ENCODE measurements around the gene LLPH. TPM values are rescaled to one million over a fixed set of nuclear protein-coding genes. Genes with fewer than 3 reads are reported as not detected.

Gene LLPH
- total RNA-seq, 2 donors from 2014 or later = 20.8 to 24.7 TPM

- intact Hi-C loops (cut with DNase I) = no loop called here
- no peak for DNase-seq (ENCODE audit: low spot score)
Measured at GRCh38 chr12:66144791-66145754, 14.5 kb upstream of the LLPH start.

GRCh38 chr12:66143868-66144267, 13.3 kb upstream of the LLPH start:
- intact Hi-C loops (cut with DNase I) = no loop called here
- DNase-seq (ENCODE audit: low spot score) = no peak

GRCh38 chr12:66142826-66143225, 12.3 kb upstream of the LLPH start:
- intact Hi-C loops (cut with DNase I) = no loop called here

GRCh38 chr12:66141299-66141698, 10.7 kb upstream of the LLPH start:
- no peak for DNase-seq (ENCODE audit: low spot score)
- intact Hi-C loops (cut with DNase I) = no loop called here

More at GRCh38 chr12:66142826-66143225, 12.3 kb upstream of the LLPH start:
- DNase-seq (ENCODE audit: low spot score) = no peak

GRCh38 chr12:66140731-66141130, 10.2 kb upstream of the LLPH start:
- DNase-seq (ENCODE audit: low spot score) = no peak
- intact Hi-C loops (cut with DNase I) = no loop called here

- DNase-seq (ENCODE audit: low spot score) = no peak
- intact Hi-C loops (cut with DNase I) = no loop called here
Measured at GRCh38 chr12:66139328-66139727, 8.8 kb upstream of the LLPH start.

GRCh38 chr12:66137937-66138336, 7.4 kb upstream of the LLPH start:
- no peak for DNase-seq (ENCODE audit: low spot score)
- intact Hi-C loops (cut with DNase I) = no loop called here

- DNase-seq (ENCODE audit: low spot score) = no peak
- intact Hi-C loops (cut with DNase I) = no loop called here
Measured at GRCh38 chr12:66132408-66132807, 1.9 kb upstream of the LLPH start.

- intact Hi-C loops (cut with DNase I) = no loop called here
Measured at GRCh38 chr12:66131067-66131688, 628 bp upstream of the LLPH start.

GRCh38 chr12:66129934-66130266, 650 bp downstream of the LLPH start:
- intact Hi-C loops (cut with DNase I) = no loop called here
- no peak for DNase-seq (ENCODE audit: low spot score)

More at GRCh38 chr12:66131067-66131688, 628 bp upstream of the LLPH start:
- DNase-seq (ENCODE audit: low spot score) = no peak

- no peak for DNase-seq (ENCODE audit: low spot score)
- intact Hi-C loops (cut with DNase I) = no loop called here
Measured at GRCh38 chr12:66127650-66128049, 2.9 kb downstream of the LLPH start.

GRCh38 chr12:66120477-66120876, 10.1 kb downstream of the LLPH start:
- DNase-seq (ENCODE audit: low spot score) = no peak
- intact Hi-C loops (cut with DNase I) = no loop called here

GRCh38 chr12:66119870-66120241, 10.7 kb downstream of the LLPH start:
- DNase-seq (ENCODE audit: low spot score) = no peak
- intact Hi-C loops (cut with DNase I) = no loop called here

GRCh38 chr12:66119229-66119869, 11.2 kb downstream of the LLPH start:
- intact Hi-C loops (cut with DNase I) = no loop called here
- no peak for DNase-seq (ENCODE audit: low spot score)

GRCh38 chr12:66118240-66118891, 12.2 kb downstream of the LLPH start:
- intact Hi-C loops (cut with DNase I) = no loop called here
- DNase-seq (ENCODE audit: low spot score) = no peak

GRCh38 chr12:66117242-66117641, 13.3 kb downstream of the LLPH start:
- DNase-seq (ENCODE audit: low spot score) = no peak
- intact Hi-C loops (cut with DNase I) = no loop called here

GRCh38 chr12:66115071-66115600, 15.4 kb downstream of the LLPH start:
- intact Hi-C loops (cut with DNase I) = no loop called here
- DNase-seq (ENCODE audit: low spot score) = no peak

- DNase-seq (ENCODE audit: low spot score) = no peak
- intact Hi-C loops (cut with DNase I) = no loop called here
Measured at GRCh38 chr12:66113471-66113870, 17.1 kb downstream of the LLPH start.

- DNase-seq (ENCODE audit: low spot score) = no peak
- intact Hi-C loops (cut with DNase I) = no loop called here
Measured at GRCh38 chr12:66111605-66112004, 18.9 kb downstream of the LLPH start.

GRCh38 chr12:66109056-66109455, 21.5 kb downstream of the LLPH start:
- intact Hi-C loops (cut with DNase I) = no loop called here
- no peak for DNase-seq (ENCODE audit: low spot score)

All from posterior vena cava (tissue), 2 donors.